Muscle of back (tissue), 11 donors: ENCODE data around the gene GULP1. TPM values are rescaled to one million over a fixed set of nuclear protein-coding genes. Genes with fewer than 3 reads are reported as not detected.

Experiments used
- DNase-seq, 3 donors: peaks; one replicate each; pipeline versions ENCODE4 v3.0.0 to v3.0.0-alpha.2; 2013
- polyA plus RNA-seq, 10 donors: library from polyadenylated mRNA; unstranded; fragments of 120-200 nt; gene quantifications; one replicate each; pipeline ENCODE4 v1.2.1, GENCODE V29; 2013; ENCODE audit not compliant: insufficient read length in 10 of 10

Gene GULP1
- polyA plus RNA-seq, 10 donors, result 20.1 to 25.3 (median 21.7) TPM

DNA sequence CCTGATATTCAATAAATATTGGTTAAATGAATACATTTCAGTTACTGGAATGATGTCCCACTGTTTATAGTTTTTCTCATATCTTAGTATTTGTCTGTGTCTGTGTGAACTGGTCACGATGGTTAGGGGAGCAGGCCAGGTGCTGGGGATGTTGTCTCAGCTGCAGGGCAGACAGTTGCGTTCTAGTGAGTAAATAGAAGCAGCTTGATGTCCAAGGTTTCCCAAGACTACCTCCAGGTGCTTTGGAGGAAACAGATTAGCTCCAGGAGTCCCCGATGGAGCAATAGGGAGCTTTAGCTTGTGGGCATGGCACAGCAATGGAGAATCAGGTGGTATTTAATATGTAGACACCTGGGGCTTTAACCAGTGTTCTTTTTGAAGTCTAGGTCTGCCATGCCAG lies 75.5 kb downstream of the GULP1 start:
- no peak for DNase-seq

GRCh38 chr2:188369365-188369764 lies 77.7 kb downstream of the GULP1 start:
- DNase-seq, result peak in 2 of 3 donors; percentile 14

DNA sequence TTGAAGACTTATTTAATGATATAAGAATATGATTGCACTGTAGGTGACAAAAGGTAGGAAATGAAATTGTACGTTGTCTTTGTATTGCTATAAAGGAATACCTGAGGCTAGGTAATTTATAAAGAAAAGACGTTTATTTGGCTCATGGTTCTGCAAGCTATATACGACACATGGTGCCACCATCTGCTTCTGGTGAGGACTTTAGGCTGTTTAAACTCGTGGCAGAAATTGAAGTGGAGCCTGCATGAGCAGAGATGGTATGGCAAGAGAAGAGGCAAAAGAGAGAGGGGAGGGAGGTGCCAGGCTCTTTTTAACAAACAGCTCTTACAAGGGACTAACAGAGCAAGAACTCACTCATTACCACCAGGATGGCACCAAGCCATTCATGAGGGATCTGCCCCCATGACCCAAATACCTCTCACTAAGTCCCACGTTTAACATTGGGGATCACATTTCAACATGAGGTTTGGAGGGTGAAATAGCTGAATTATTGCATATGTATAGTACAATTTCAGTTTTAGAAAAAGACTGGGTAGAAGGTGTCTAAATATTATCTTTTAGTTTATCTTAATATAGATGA lies 86.8 kb downstream of the GULP1 start:
- DNase-seq, result no peak

DNA sequence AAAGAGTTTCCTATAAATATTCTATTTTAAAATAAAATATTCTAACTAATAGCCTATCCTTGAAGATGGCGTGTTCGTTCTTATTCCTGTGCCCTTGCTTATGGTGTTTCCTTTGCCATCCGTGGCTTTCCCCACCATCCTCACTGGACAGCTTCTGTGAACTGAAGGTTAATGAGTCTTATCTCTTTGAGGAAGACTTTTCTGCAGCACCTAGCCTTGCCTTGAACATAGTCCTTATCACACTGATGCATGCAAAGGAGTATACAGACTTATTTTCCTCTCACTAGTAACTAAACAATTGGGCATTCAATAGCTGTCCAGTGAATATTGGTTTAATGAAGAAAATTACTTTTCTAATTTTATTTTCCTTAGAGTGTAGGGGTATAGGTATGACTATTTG lies 88.1 kb downstream of the GULP1 start:
- DNase-seq, result no peak

- DNase-seq, result no peak
Measured at GRCh38 chr2:188380280-188380679, 88.6 kb downstream of the GULP1 start.

DNA sequence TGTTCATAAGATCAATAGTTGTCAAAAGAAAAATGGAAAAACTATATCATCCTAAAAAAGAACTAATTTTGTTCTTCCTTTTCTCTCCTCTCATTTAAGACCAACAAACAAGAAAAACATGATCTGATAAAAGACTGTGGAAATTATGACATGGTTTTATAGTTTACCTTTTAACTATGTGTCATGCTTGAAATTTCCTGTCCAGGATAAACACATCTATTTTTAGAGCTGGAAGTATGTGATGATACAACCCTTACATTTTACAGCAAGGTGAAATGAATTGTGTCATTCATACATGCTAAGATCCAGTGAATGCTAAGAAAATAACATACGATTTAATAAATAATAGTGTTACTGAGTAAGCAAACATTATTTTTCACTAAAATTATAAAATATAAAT lies 89.9 kb downstream of the GULP1 start:
- peak in 1 of 3 donors; percentile 16 for DNase-seq

DNA sequence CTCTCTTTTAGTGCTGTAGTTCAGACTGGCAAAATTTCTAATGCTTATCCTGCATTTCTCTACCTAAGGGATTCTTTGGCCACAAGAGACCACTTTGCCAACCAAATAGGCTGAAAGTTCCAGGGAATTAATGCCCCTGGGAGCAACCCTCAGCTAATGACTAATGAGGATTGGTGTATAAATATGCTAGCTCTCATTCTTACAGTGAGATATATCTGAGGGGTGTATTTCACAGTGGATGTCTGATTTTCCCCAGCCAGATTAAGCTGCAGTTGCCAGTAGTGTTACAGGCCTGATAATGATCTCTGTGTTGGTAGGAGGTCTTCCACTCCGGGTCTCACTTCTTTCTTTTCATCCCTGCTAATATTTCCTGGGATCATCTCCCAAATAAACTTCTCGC lies 90.4 kb downstream of the GULP1 start:
- DNase-seq, result no peak

GRCh38 chr2:188383158-188383557 lies 91.5 kb downstream of the GULP1 start:
- no peak for DNase-seq

DNA sequence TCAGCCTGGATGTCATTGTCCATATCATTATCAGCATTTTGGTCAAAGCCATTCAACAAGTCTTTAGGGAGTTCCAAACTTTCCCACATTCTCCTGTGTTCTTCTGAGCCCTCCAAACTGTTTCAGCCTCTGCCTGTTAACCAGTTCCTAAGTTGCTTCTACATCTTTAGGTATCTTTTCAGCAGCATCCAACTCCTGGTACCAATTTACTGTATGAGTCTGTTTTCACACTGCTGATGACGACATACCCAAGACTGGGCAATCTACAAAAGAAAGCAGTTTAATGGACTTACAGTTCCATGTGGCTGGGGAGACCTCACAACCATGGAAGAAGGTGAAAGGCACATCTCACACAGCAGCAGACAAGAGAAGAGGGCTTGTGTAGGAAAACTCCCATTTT lies 94.2 kb downstream of the GULP1 start:
- no peak for DNase-seq

GRCh38 chr2:188388831-188389230 lies 97.2 kb downstream of the GULP1 start:
- DNase-seq, result no peak

GRCh38 chr2:188391354-188391753 lies 99.7 kb downstream of the GULP1 start:
- no peak for DNase-seq

DNA sequence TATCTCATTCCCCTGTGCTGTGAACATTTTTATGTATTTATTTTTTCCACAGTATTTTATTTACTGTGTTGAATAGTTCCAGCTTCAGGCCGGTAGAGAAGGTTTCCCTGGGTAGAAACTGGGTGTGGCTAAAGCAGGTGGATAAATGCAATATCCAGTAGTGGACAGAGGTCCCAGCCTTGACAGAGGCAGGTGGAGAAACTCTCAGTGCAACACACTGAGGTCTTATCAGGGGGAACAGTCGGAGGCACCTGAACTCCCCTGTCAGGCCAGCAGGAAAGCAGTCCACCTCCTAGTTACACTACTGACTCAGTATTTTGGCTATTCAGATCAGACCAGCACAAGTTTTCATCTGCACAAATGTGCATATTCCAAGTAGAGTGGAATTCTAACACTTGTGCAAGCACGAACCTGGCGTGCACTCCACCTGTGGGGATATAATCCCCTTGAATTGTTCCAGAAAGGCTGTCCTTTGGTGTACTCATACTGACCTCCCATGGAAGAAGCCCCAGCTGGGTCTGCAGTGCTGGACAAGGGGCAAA lies 103.3 kb downstream of the GULP1 start:
- DNase-seq, result no peak

GRCh38 chr2:188395903-188396689 lies 104.4 kb downstream of the GULP1 start:
- peak; percentile 16 to 71 (median 24) for DNase-seq

- no peak for DNase-seq
Measured at GRCh38 chr2:188399159-188399558, 107.5 kb downstream of the GULP1 start.

DNA sequence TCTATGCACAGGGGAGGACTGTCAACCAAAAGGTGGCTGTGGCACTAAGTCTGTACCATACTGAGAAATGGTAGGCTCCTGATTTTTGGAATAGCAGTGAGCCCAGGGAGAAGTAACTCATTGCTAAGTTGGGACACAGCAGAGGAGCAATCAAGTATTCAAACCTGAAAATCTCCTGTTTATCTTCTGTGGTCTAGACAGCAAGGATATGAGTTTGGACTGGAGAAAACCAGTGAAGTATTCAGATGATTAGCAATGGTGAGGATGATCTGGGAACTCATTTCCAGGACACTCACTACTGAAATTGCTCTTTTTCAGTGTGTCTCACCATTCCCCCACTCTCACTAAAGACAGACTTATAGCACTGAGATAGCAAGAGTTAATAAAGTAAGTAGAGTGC lies 112.0 kb downstream of the GULP1 start:
- DNase-seq, result no peak

GRCh38 chr2:188404341-188405004 lies 112.8 kb downstream of the GULP1 start:
- no peak for DNase-seq

DNA sequence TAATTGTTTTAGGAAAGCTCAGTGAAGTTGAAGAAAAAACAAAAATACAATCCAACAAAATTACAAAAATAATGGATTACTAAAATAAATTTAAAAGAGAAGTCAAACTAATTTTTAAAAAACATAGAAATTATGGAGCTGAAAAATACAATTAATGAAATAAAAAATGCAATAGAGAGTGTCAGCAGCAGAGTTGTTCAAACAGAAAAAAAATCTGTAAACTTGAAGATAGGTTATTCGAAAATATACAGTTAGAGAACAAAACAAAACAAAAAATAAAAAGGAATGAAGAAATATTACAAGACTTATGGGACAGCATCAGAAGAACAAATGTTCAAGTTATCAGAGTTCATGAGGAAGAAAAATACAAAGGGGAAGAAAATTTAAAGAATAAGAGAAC lies 114.7 kb downstream of the GULP1 start:
- no peak for DNase-seq

- no peak for DNase-seq
Measured at GRCh38 chr2:188410504-188411235, 119.0 kb downstream of the GULP1 start.

GRCh38 chr2:188412190-188412589 lies 120.5 kb downstream of the GULP1 start:
- no peak for DNase-seq

DNA sequence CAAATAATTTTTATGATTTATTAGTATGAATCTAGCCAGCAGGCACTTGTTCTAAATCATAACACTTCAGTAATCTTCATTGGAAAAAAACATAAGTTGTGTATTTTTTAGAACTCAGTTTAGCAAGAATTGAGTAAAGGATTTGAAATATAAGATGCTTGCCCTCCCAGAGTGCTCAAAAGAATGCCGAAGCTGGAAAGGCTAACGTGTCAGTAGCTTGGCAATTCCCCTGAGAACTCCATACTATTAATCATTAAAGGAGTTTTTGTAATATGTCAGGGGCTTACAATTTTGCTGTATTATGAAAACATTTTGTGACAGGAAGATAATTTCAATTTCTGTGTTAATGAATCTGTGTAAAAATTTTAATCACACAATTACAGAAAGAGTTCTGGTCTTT lies 122.7 kb downstream of the GULP1 start:
- peak in 2 of 3 donors; percentile 22 to 24 for DNase-seq

GRCh38 chr2:188414869-188415753 lies 123.4 kb downstream of the GULP1 start:
- no peak for DNase-seq
